Mucosa of descending colon (tissue), 3 donors: ENCODE measurements around the gene SRMS. TPM values are rescaled to one million over a fixed set of nuclear protein-coding genes. Genes with fewer than 3 reads are reported as not detected.

Source experiments
- ATAC-seq: fragments of 200-7000 bp; cut with Tn5 transposase; one replicate; pipeline ENCODE4 v1.9.1; 2020; ENCODE audit warnings: mild to moderate bottlenecking, moderate library complexity
- DNase-seq, 3 donors: peaks; one replicate each; pipeline ENCODE4 v3.0.0-alpha.2; 2020
- H3K36me3 ChIP-seq: fragments of 200-600 bp; one replicate; pipeline ENCODE4 v1.8.0; 2021; ENCODE audit warnings: low read depth, mild to moderate bottlenecking
- H3K4me1 ChIP-seq: fragments of 200-600 bp; one replicate; pipeline ENCODE4 v1.8.0; 2021; ENCODE audit warnings: low read depth, mild to moderate bottlenecking
- H3K4me3 ChIP-seq: fragments of 200-600 bp; one replicate; pipeline ENCODE4 v1.8.0; 2021; ENCODE audit warnings: mild to moderate bottlenecking
- H3K9me3 ChIP-seq: fragments of 200-600 bp; one replicate; pipeline ENCODE4 v1.8.0; 2021; ENCODE audit warnings: mild to moderate bottlenecking
- intact Hi-C, 2 donors: fragments of 100-400 bp; cut with DNase I in 1 of 2; cut with micrococcal nuclease in 1 of 2; formaldehyde crosslinking; loops; one replicate each; pipeline versions ENCODE4 v1.11.0 to v1.11.1; 2022; cut with DNase I, micrococcal nuclease
- total RNA-seq, 3 donors: library from RNA; stranded (reverse); fragmentation: NEBNext Ultra II Directional in 2 of 3; extraction: Animal tissue kit (Norgen Biotek cat#: 25700) in 2 of 3; gene quantifications; one replicate each; pipeline versions ENCODE4 v1.2.1 to v1.2.4, GENCODE V29; 2021 to 2023
- TF ChIP-seq, protein P1 (sequence below): fragments of 200-600 bp; IDR thresholded peaks from one replicate; pipeline ENCODE4 v1.8.0; 2022; ENCODE audit warnings: antibody characterized with exemption, mild to moderate bottlenecking
- donor health status: DM: no; HTN: no; CAD: no; lungs with moderate emphysema.
- donor health status: DM: no; HTN: no; CAD: no.
- donor health status: DM: no; HTN: yes; CAD: no.

Gene SRMS
- total RNA-seq, 3 donors from 2014 or later: 0.25 to 0.52 (median 0.27) TPM

DNA sequence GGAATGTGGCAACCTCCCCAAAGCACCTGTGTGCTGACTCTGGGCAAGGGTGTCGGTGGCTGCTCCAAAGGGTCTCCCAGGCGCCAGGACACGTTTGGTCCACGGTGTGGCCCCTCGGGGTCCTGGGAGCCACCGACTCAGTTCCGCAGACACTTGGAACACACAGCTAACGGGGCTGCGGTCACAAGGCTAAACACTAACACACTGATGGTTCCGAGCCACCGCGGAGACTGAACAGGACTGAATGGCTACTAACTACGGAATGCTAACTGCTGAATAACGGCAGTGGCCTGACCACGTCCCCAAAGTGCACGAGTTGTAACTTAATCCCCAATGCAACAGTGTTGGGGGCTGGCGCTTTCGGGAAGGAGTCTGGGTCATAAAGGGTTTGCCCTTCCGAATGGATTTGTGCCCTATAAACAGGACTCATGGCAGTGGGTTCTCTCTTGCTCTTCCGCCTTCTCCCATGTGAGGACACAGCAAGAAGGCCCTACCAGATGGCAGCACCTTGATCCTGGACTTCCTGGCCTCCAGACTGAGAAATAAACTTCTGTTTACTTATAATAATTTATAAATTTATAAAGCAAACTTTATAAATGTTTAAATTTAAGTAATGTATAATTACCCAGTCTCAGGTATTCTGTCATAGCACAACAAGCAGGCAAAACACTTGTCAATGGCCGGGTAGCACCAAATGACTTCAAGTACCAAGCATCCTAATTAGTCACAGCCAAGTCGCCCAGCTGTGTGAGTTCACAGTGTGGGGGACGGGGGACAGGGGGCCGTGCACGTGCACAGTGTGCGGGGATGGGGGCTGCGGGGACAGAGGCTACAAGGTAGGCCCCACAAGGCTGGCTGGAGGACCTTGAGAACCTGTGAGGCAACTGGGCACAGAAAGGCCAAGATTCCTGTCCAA lies 46.4 kb downstream of the SRMS start:
- DNase-seq: peak in 1 of 3 donors; percentile 40
- TF ChIP-seq, protein P1, sequence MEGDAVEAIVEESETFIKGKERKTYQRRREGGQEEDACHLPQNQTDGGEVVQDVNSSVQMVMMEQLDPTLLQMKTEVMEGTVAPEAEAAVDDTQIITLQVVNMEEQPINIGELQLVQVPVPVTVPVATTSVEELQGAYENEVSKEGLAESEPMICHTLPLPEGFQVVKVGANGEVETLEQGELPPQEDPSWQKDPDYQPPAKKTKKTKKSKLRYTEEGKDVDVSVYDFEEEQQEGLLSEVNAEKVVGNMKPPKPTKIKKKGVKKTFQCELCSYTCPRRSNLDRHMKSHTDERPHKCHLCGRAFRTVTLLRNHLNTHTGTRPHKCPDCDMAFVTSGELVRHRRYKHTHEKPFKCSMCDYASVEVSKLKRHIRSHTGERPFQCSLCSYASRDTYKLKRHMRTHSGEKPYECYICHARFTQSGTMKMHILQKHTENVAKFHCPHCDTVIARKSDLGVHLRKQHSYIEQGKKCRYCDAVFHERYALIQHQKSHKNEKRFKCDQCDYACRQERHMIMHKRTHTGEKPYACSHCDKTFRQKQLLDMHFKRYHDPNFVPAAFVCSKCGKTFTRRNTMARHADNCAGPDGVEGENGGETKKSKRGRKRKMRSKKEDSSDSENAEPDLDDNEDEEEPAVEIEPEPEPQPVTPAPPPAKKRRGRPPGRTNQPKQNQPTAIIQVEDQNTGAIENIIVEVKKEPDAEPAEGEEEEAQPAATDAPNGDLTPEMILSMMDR: no peak
- ATAC-seq: no peak
- Histone ChIP-seq H3K36me3 (no peaks in the 10 kb centered on the region), H3K4me3 (no peak overlapping the region), H3K9me3 (no peaks in the 10 kb centered on the region), H3K4me1 (peaks cover 14% of the 10 kb centered on the region)
- intact Hi-C loops: no loop called here

DNA sequence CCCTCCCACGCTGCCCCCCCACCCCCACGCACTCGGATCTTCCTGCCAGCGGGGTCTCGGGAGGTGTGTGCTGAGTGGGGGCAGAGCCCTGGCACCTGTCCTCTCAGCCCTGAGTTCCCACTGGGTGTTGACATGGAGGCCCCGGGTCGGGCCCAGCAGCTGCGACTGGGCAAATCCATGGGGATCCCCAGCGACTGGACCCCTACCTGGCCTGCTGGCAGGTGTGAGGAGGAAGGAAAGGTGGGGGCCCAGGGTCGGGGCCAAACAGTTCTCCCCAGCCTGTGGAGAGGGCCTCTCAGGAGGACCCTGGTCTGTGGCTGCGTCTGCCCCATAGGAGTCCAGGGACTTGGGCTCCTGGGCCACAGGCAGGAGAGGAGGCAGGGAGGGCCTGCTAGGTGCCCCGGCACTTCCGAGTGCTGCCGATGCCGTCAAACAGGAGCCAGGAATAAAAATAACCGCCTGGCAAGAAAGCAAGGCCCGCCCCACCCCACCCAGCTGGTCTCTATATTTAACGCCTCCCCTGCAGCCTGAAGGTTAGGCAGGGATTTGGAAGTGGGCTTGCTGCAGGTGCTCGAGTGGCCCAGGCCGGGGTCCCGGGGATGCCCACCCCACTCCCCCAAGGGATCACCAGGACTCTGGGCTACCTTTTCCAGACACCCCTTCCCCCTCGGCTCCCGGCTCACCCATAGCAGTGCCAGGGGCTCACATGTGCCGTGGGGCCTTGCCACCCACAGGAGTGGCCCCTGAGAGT lies 47.2 kb downstream of the SRMS start:
- no peak for ATAC-seq
- TF ChIP-seq, protein P1: no peak
- intact Hi-C loops: no loop called here

DNA sequence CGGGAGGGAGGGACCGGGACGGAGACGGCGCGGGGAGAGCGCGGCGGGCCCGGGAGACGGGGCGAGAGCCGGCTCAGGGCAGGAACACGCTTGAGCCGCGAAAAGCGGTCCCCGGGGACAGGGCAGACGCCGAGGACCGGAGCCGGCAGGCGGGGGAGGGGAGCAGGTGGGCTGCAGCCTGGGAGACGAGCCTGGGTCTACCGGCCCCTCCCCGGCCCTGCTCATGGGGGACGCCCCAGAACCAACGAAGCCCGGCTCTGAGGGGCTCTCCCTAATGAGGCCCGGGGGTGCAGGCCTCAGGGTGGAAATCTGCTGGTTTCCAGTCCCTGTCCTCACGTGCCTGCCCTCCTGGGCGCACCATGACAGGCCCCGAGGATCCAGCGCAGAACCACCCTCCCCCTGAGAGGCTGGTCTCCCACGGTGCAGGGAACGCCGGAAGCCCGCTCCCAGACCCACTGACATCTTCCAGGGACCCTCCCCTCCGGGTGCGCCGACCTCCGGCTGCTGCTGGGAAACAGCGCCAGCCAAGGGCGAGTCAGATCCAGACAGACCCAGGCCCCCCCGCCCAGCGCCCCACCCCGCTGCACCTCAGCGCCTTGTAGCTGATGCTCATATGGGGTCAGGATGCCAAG lies 48.1 kb downstream of the SRMS start:
- TF ChIP-seq, protein P1: no peak
- intact Hi-C loops: no loop called here
- no peaks in the 10 kb centered on the region for H3K36me3 ChIP-seq
- H3K4me1 ChIP-seq: peaks cover 15% of the 10 kb centered on the region
- no peak for DNase-seq
- no peak overlapping the region for H3K4me3 ChIP-seq
- no peak for ATAC-seq
- H3K9me3 ChIP-seq: no peaks in the 10 kb centered on the region

More for the DNA sequence above, 47.2 kb downstream of the SRMS start:
- Histone ChIP-seq H3K36me3 (no peaks in the 10 kb centered on the region), H3K4me3 (no peak overlapping the region), H3K4me1 (peaks cover 15% of the 10 kb centered on the region), H3K9me3 (no peaks in the 10 kb centered on the region)
- DNase-seq: no peak

DNA sequence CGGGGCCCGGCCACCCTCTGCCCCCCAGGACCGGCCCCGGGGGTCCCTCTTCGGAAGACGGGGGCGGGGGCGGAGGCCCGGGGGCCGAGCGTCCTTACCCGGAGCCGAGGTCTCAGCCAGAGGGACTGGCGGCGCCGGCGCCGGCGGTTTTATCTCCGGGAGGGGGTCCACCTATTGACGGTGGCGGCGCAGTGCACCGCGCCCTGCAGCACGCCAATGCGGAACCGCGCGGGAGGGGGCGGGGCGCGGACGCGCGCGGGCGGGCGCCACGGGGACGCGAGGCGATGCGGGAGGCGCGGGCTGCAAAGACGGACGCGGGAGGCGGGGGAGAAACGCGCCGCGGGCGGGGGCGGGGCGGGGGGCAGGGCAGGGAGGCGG lies 48.6 kb downstream of the SRMS start, which contains the start of gene EEF1A2:
TSS of gene EEF1A2 (minus strand) at position 124 of the 378 bp plus-strand sequence. CDS start 1,320 bp downstream, outside the sequence.
- TF ChIP-seq, protein P1: no peak
- no peaks in the 10 kb centered on the region for H3K36me3 ChIP-seq
- H3K4me1 ChIP-seq: peaks cover 15% of the 10 kb centered on the region
- ATAC-seq (peak; percentile 17), DNase-seq (no peak)
- H3K4me3 ChIP-seq: no peak within 1 kb of the TSS
- intact Hi-C loops: no loop called here
- no peaks in the 10 kb centered on the region for H3K9me3 ChIP-seq
